ENCODE results near the gene SCAP.

- TF ChIP-seq, protein P1, sequence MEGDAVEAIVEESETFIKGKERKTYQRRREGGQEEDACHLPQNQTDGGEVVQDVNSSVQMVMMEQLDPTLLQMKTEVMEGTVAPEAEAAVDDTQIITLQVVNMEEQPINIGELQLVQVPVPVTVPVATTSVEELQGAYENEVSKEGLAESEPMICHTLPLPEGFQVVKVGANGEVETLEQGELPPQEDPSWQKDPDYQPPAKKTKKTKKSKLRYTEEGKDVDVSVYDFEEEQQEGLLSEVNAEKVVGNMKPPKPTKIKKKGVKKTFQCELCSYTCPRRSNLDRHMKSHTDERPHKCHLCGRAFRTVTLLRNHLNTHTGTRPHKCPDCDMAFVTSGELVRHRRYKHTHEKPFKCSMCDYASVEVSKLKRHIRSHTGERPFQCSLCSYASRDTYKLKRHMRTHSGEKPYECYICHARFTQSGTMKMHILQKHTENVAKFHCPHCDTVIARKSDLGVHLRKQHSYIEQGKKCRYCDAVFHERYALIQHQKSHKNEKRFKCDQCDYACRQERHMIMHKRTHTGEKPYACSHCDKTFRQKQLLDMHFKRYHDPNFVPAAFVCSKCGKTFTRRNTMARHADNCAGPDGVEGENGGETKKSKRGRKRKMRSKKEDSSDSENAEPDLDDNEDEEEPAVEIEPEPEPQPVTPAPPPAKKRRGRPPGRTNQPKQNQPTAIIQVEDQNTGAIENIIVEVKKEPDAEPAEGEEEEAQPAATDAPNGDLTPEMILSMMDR (IDR thresholded peaks at IDR 0.05; ENCODE audit: insufficient read depth, low read length, poor library complexity, severe bottlenecking) = no peak
- TF ChIP-seq EZH2phosphoT487 (conservative IDR thresholded peaks at IDR 0.05; ENCODE audit: low read length) = no peak
Observed at GRCh38 chr3:47370887-47371697, 104.6 kb downstream of the SCAP start.
